Activated T-cell treated with anti-CD3 and anti-CD28 coated beads, Interleukin-2, amount 50 U/mL, for 72 hours (primary cell): ENCODE measurements around the gene SC5D. TPM values are rescaled to one million over a fixed set of nuclear protein-coding genes. Genes with fewer than 3 reads are reported as not detected.

ENCODE experiments used
- ATAC-seq, 2 donors: fragments of 150-1000 bp; cut with Tn5 transposase; replicated peaks in 1 of 2; 2 replicates each; pipeline ENCODE4 v1.10.0; 2021; ENCODE audit warnings: moderate library complexity in 2 of 2, mild to moderate bottlenecking in 1 of 2
- DNase-seq, 2 donors: peaks; one replicate each; pipeline ENCODE4 v3.0.0; 2021 to 2022; ENCODE audit warnings: mixed read lengths in 1 of 2
- H3K27ac Mint-ChIP-seq: one replicate; pipeline ENCODE4 v1.8.0; 2022; ENCODE audit warnings: mild to moderate bottlenecking, moderate library complexity, mixed read lengths
- H3K27me3 Mint-ChIP-seq: one replicate; pipeline ENCODE4 v1.8.0; 2022; ENCODE audit warnings: low read depth, mixed read lengths
- H3K36me3 Mint-ChIP-seq, 2 donors: one replicate each; pipeline ENCODE4 v1.8.0; 2022; ENCODE audit warnings: mixed read lengths in 2 of 2, mild to moderate bottlenecking in 1 of 2; ENCODE audit not compliant: insufficient read depth in 2 of 2
- H3K4me1 Mint-ChIP-seq: one replicate; pipeline ENCODE4 v1.8.0; 2022; ENCODE audit warnings: low read depth, mixed read lengths
- H3K4me3 Mint-ChIP-seq, 2 donors: one replicate each; pipeline ENCODE4 v1.8.0; 2022; ENCODE audit warnings: mild to moderate bottlenecking in 2 of 2, mixed read lengths in 2 of 2, moderate library complexity in 2 of 2
- H3K9me3 Mint-ChIP-seq, 2 donors: one replicate each; pipeline ENCODE4 v1.8.0; 2022; ENCODE audit warnings: mixed read lengths in 2 of 2
- total RNA-seq, 2 donors: library from RNA; stranded (reverse); gene quantifications; one replicate each; pipeline ENCODE4 v1.2.3, GENCODE V29; 2022

Gene SC5D
- total RNA-seq, 2 donors from 2014 or later = 18.2 to 21.5 TPM

DNA sequence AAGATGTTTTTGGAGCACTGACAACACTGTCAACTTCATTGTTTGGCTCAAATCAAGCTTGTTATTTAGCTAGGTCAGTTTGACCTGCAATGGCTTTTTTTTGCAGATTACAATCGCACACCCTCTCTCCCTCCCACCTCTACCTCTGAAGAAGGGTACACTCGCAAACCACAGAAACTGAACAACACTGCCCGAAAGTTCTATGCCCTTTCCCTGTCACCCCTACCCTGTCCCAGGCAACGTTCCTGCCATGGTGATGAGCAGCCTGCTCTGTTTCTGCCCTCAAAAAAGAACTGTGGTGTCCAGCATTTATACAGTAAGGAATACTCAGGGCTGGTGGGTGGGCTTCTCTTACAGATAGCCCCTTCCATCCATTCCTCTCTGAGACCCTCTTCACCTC lies 33.7 kb downstream of the SC5D start:
- Mint-ChIP-seq H3K4me3 (no peak overlapping the region), H3K36me3 (no peaks in the 10 kb centered on the region), H3K4me1 (peaks cover 9% of the 10 kb centered on the region), H3K9me3 (no peaks in the 10 kb centered on the region), H3K27me3 (no peaks in the 10 kb centered on the region), H3K27ac (no peak overlapping the region)
- DNase-seq = no peak
- ATAC-seq = no peak

GRCh38 chr11:121327553-121327952 lies 35.0 kb downstream of the SC5D start:
- H3K27ac Mint-ChIP-seq = no peak overlapping the region
- ATAC-seq (no peak), DNase-seq (no peak)
- H3K9me3 Mint-ChIP-seq = no peaks in the 10 kb centered on the region
- no peak overlapping the region for H3K4me3 Mint-ChIP-seq
- H3K27me3 Mint-ChIP-seq = no peaks in the 10 kb centered on the region
- no peaks in the 10 kb centered on the region for H3K4me1 Mint-ChIP-seq
- no peaks in the 10 kb centered on the region for H3K36me3 Mint-ChIP-seq

- H3K4me1 Mint-ChIP-seq = no peaks in the 10 kb centered on the region
- DNase-seq = peak; percentile 26 to 38
- no peak overlapping the region for H3K4me3 Mint-ChIP-seq
- no peaks in the 10 kb centered on the region for H3K27me3 Mint-ChIP-seq
- H3K9me3 Mint-ChIP-seq = no peaks in the 10 kb centered on the region
- no peak overlapping the region for H3K27ac Mint-ChIP-seq
- no peaks in the 10 kb centered on the region for H3K36me3 Mint-ChIP-seq
- ATAC-seq = peak; percentile 78 to 88
These were observed 35.8 kb downstream of the SC5D start for GRCh38 chr11:121328176-121328966.

DNA sequence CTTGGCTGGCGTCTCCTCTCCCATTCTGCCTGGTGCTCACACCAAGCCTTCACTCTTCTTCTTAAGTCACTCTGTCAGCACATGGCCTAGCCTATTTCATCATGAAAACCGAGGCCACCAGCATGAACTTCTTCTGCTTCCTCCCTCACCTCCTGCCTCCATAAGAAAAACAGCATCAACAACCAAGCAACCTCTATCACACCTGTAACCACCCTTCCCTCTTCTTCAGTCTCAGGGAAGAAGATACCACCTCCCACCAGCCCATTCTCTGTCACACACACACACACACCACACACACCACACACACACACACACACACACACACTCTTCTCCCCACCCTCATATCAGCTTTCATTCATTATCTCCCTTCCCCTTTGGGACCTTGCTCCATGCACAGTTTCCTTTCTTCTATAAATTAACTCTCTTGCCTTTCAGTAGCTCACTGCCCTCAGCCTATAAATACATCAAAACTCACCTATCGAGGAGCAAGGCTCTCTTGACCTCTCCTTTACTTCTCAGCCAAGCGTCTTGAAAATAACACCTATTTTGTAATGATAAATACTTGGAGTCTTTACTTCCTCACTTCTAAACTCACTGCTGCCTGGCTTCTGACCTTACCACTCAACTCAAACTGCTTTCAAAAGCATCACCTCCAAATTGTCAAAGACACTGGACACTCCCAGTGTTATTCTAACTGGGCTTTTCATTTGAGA lies 36.6 kb downstream of the SC5D start:
- peak in 1 of 2 donors; percentile 13 for DNase-seq
- Mint-ChIP-seq H3K27ac (no peak overlapping the region), H3K27me3 (no peaks in the 10 kb centered on the region), H3K4me1 (no peaks in the 10 kb centered on the region), H3K9me3 (no peaks in the 10 kb centered on the region), H3K4me3 (no peak overlapping the region), H3K36me3 (no peaks in the 10 kb centered on the region)
- ATAC-seq = peak; percentile 28 to 37

DNA sequence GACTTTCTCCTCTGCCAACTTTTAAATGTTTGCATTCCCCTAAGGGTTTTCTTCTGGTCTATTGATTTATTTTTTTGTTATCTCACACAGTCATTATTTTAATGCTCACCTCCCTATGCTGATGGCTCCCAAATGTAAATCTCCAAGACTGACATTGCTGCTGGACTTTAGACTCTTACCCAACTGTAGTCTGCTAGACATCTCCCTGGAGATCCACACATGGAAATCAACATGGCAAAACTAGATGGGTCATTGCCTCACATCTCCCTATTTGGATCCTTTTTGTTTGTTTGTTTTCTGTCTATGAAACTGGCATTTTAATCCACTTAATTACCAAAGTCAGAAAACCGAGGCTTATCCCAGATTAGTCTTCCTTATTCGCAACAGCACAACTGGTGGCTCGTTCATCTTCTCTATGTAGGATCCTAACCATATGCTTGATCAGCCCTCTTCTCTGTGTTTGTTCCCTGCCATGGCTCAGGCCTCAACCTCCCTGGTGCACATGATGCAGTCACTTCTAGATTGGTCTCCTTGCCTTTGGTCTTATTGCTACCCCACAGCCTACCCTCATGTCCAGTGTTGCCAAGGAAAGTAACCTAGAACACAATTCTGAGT lies 37.3 kb downstream of the SC5D start:
- peaks cover 5% of the 10 kb centered on the region for H3K4me1 Mint-ChIP-seq
- H3K27me3 Mint-ChIP-seq = no peaks in the 10 kb centered on the region
- no peak overlapping the region for H3K4me3 Mint-ChIP-seq
- H3K9me3 Mint-ChIP-seq = no peaks in the 10 kb centered on the region
- DNase-seq (no peak), ATAC-seq (no peak)
- H3K27ac Mint-ChIP-seq = no peak overlapping the region
- no peaks in the 10 kb centered on the region for H3K36me3 Mint-ChIP-seq

GRCh38 chr11:121330614-121331435 lies 38.3 kb downstream of the SC5D start:
- Mint-ChIP-seq H3K9me3 (no peaks in the 10 kb centered on the region), H3K27me3 (no peaks in the 10 kb centered on the region), H3K36me3 (no peaks in the 10 kb centered on the region), H3K4me1 (peaks cover 5% of the 10 kb centered on the region), H3K4me3 (no peak overlapping the region), H3K27ac (no peak overlapping the region)
- ATAC-seq (no peak), DNase-seq (no peak)

GRCh38 chr11:121334973-121335710 lies 42.6 kb downstream of the SC5D start:
- ATAC-seq (no peak), DNase-seq (no peak)
- H3K4me1 Mint-ChIP-seq = peaks cover 31% of the 10 kb centered on the region
- H3K36me3 Mint-ChIP-seq = no peaks in the 10 kb centered on the region
- H3K9me3 Mint-ChIP-seq = no peaks in the 10 kb centered on the region
- no peaks in the 10 kb centered on the region for H3K27me3 Mint-ChIP-seq
- no peak overlapping the region for H3K27ac Mint-ChIP-seq
- H3K4me3 Mint-ChIP-seq = no peak overlapping the region

DNA sequence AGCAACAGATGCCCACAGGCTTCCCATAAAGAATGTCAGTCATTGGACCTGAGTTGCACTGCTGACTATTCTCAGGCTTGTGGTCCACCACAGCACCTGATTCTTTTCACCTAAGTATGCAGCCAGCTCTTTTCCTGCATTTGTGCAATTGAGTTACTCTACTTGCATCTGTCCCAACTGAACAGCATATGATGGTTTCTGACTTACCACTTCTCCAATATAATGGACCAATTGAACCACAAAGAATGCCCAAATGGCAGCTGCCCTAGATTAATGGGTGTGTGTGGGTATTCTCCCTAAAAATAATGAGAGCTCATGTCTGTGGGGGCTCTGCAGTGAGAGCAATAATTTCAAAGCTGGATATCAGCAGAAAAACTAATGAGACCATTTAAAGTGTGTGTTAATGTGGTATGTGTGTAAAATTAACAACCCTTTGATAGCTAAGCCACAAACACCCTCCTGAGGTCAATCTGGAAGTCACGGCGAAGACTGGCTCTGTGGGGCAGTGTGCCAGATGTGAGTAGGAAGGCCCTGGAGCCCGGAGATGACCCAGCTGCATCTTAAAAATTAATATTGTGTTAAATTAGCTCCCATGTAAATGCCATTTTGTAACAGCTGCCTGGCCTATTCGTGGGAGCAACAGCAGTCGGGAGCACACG lies 43.8 kb downstream of the SC5D start:
- H3K27me3 Mint-ChIP-seq = no peaks in the 10 kb centered on the region
- H3K27ac Mint-ChIP-seq = no peak overlapping the region
- peaks cover 41% of the 10 kb centered on the region for H3K4me1 Mint-ChIP-seq
- no peaks in the 10 kb centered on the region for H3K9me3 Mint-ChIP-seq
- no peak overlapping the region for H3K4me3 Mint-ChIP-seq
- DNase-seq = no peak
- ATAC-seq = no peak
- no peaks in the 10 kb centered on the region for H3K36me3 Mint-ChIP-seq

GRCh38 chr11:121337078-121337477 lies 44.5 kb downstream of the SC5D start:
- H3K9me3 Mint-ChIP-seq = no peaks in the 10 kb centered on the region
- H3K4me1 Mint-ChIP-seq = peaks cover 47% of the 10 kb centered on the region
- no peak overlapping the region for H3K27ac Mint-ChIP-seq
- H3K4me3 Mint-ChIP-seq = peak overlapping the region in 1 of 2 donors; percentile 57
- ATAC-seq = peak; percentile 89 to 94
- no peaks in the 10 kb centered on the region for H3K36me3 Mint-ChIP-seq
- peak; percentile 19 to 32 for DNase-seq
- H3K27me3 Mint-ChIP-seq = no peaks in the 10 kb centered on the region

DNA sequence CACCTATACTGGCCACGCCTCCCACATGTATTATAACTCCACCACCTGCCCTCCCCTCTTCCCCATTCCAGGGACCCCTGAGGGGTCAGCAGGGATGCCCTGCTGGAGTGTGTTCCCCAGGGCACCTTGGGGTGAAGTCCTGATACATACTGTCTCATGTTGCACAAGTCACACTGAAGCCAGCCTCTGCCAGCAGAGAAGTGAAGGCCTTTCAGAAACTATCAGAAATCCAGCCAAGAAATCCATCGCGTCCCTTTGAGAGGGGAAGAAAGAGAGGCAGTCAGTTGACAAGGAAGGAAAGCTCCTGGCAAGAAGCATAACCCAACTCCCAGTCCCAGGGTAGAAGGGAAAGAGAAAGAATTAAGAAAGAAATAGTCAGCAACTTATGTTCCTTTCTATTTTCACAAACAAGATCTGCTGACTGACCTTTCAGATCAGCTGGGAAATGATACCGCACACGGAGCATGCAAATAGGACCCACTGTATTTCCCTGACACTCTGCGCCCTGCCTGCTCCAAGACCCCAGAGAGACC lies 45.2 kb downstream of the SC5D start:
- no peak overlapping the region for H3K27ac Mint-ChIP-seq
- H3K4me1 Mint-ChIP-seq = peaks cover 51% of the 10 kb centered on the region
- H3K9me3 Mint-ChIP-seq = no peaks in the 10 kb centered on the region
- ATAC-seq (peak in 1 of 2 donors; percentile 3), DNase-seq (no peak)
- H3K4me3 Mint-ChIP-seq = no peak overlapping the region
- H3K27me3 Mint-ChIP-seq = no peaks in the 10 kb centered on the region
- H3K36me3 Mint-ChIP-seq = no peaks in the 10 kb centered on the region

DNA sequence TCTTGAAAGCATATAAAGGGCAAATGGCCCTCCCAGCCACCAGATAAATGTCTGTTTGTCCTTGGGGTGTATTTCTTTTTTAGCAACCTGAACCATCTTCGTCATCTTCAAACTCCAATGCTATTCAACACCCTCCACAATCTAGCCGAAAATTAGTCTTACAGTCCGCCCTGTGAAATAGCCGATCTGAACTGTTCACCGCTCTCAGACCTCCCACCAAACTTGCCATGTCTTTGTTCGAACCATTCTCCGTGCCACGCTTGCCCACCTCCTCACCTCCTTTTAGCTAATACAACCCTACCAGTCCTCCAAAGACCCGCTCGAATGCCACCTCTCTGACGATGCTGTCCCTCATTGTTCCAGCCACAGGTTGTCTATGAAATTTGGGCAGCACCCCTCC lies 46.0 kb downstream of the SC5D start:
- no peak overlapping the region for H3K27ac Mint-ChIP-seq
- H3K36me3 Mint-ChIP-seq = no peaks in the 10 kb centered on the region
- no peak overlapping the region for H3K4me3 Mint-ChIP-seq

More for the DNA sequence above, 46.0 kb downstream of the SC5D start:
- Mint-ChIP-seq H3K4me1 (peaks cover 55% of the 10 kb centered on the region), H3K27me3 (no peaks in the 10 kb centered on the region), H3K9me3 (no peaks in the 10 kb centered on the region)
- ATAC-seq (no peak), DNase-seq (no peak)
